ENCODE measurements around the gene ATP9B. TPM values are rescaled to one million over a fixed set of nuclear protein-coding genes. Genes with fewer than 3 reads are reported as not detected.

The ATP9B gene
- total RNA-seq, 1 experiment from 2014 or later, result 25.5 TPM

DNA sequence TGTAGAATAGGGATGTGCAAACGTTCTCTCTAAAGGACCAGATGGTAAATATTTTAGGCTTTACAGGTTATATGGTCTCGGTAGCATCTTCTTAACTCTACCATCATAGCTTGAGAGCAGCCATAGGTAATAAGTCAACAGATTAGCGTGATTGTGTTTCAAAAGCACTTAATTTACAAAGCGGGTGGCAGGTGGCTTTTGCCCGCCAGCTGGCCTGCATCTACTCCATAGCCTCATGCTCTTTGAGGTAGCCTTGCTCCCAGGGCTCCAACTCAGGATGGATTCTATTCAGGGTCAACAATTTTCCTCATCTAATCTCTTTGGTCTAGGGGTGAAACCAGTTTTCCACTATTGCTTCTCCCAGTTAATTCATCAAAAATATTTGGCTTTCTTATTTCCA lies 5.0 kb upstream of the ATP9B start:
- intact Hi-C loops (cut with micrococcal nuclease), result no loop called here
- no peaks in the 10 kb centered on the region for H3K27me3 Mint-ChIP-seq (ENCODE audit: insufficient read depth, unreplicated experiment)
- H3K4me3 Mint-ChIP-seq (ENCODE audit: unreplicated experiment), result no peak overlapping the region
- H3K27ac Mint-ChIP-seq (ENCODE audit: low read depth, unreplicated experiment), result no peak overlapping the region
- no peaks in the 10 kb centered on the region for H3K36me3 Mint-ChIP-seq (ENCODE audit: insufficient read depth, unreplicated experiment)
- TF ChIP-seq, protein P1, sequence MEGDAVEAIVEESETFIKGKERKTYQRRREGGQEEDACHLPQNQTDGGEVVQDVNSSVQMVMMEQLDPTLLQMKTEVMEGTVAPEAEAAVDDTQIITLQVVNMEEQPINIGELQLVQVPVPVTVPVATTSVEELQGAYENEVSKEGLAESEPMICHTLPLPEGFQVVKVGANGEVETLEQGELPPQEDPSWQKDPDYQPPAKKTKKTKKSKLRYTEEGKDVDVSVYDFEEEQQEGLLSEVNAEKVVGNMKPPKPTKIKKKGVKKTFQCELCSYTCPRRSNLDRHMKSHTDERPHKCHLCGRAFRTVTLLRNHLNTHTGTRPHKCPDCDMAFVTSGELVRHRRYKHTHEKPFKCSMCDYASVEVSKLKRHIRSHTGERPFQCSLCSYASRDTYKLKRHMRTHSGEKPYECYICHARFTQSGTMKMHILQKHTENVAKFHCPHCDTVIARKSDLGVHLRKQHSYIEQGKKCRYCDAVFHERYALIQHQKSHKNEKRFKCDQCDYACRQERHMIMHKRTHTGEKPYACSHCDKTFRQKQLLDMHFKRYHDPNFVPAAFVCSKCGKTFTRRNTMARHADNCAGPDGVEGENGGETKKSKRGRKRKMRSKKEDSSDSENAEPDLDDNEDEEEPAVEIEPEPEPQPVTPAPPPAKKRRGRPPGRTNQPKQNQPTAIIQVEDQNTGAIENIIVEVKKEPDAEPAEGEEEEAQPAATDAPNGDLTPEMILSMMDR (IDR thresholded peaks at IDR 0.05; ENCODE audit: unreplicated experiment), result no peak
- no TSS peak for BruUV-seq (replicated peaks)
- H3K4me1 Mint-ChIP-seq (ENCODE audit: insufficient read depth, unreplicated experiment), result no peaks in the 10 kb centered on the region
- POLR2A ChIA-PET, result no interaction called here
- H3K9me3 Mint-ChIP-seq (ENCODE audit: unreplicated experiment), result peaks cover 23% of the 10 kb centered on the region
- CTCF ChIA-PET, result interaction anchor here (0.7 kb wide), 1 partner anchor 1239 kb away, joined by 3 read pairs; no protein-coding TSS in a partner anchor
- no peak for DNase-seq (ENCODE audit: unreplicated experiment)

DNA sequence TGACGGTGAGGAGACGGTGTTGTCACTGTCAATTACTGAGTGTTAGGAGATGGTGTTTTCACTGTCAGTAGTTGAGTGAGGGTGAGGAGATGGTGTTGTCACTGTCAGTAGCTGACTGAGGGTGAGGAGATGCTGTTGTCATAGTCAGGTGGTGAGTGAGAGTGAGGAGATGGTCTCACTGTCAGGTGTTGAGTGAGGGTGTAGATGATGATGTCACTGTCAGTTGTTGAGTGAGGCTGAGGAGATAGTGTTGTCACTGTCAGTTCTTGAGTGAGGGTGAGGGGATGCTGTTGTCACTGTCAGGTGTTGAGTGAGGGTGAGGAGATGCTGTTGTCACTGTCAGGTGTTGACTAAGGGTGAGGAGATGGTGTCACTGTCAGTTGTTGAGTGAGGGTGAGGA lies 3.4 kb upstream of the ATP9B start:
- Mint-ChIP-seq H3K36me3 (ENCODE audit: insufficient read depth, unreplicated experiment) (no peaks in the 10 kb centered on the region), H3K4me1 (ENCODE audit: insufficient read depth, unreplicated experiment) (no peaks in the 10 kb centered on the region), H3K27ac (ENCODE audit: low read depth, unreplicated experiment) (no peak overlapping the region), H3K9me3 (ENCODE audit: unreplicated experiment) (peaks cover 23% of the 10 kb centered on the region), H3K27me3 (ENCODE audit: insufficient read depth, unreplicated experiment) (no peaks in the 10 kb centered on the region), H3K4me3 (ENCODE audit: unreplicated experiment) (no peak overlapping the region)
- no TSS peak for BruUV-seq (replicated peaks)
- ChIA-PET POLR2A (no interaction called here), CTCF (no interaction called here)
- DNase-seq (ENCODE audit: unreplicated experiment), result no peak
- TF ChIP-seq, protein P1 (IDR thresholded peaks at IDR 0.05; ENCODE audit: unreplicated experiment), result no peak
- intact Hi-C loops (cut with micrococcal nuclease), result no loop called here

DNA sequence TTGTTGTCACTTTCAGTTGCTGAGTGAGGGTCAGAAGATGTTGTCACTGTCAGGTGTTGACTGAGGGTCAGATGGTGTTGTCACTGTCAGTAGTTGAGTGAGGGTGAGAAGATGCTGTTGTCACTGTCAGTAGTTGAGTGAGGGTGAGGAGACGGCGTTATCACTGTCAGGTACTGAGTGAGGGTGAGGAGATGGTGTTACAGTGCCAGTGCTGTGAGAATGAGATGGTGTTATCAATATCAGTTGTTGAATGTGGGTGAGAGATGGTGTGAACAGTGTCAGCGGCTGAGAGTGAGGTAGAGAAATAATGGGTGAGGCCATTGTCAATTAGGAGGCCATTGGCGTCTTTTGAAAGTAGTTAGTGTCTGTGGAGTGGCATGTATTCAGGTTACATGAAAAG lies 1.6 kb upstream of the ATP9B start:
- peak overlapping the region; percentile 17 for H3K4me3 Mint-ChIP-seq (ENCODE audit: unreplicated experiment)
- TF ChIP-seq, protein P1 (IDR thresholded peaks at IDR 0.05; ENCODE audit: unreplicated experiment), result no peak
- CTCF ChIA-PET, result no interaction called here
- intact Hi-C loops (cut with micrococcal nuclease), result no loop called here
- DNase-seq (ENCODE audit: unreplicated experiment), result no peak
- H3K4me1 Mint-ChIP-seq (ENCODE audit: insufficient read depth, unreplicated experiment), result no peaks in the 10 kb centered on the region
- H3K27me3 Mint-ChIP-seq (ENCODE audit: insufficient read depth, unreplicated experiment), result no peaks in the 10 kb centered on the region
- H3K9me3 Mint-ChIP-seq (ENCODE audit: unreplicated experiment), result peaks cover 23% of the 10 kb centered on the region
- POLR2A ChIA-PET, result no interaction called here
- no TSS peak for BruUV-seq (replicated peaks)
- H3K27ac Mint-ChIP-seq (ENCODE audit: low read depth, unreplicated experiment), result peak overlapping the region; percentile 8
- H3K36me3 Mint-ChIP-seq (ENCODE audit: insufficient read depth, unreplicated experiment), result no peaks in the 10 kb centered on the region

DNA sequence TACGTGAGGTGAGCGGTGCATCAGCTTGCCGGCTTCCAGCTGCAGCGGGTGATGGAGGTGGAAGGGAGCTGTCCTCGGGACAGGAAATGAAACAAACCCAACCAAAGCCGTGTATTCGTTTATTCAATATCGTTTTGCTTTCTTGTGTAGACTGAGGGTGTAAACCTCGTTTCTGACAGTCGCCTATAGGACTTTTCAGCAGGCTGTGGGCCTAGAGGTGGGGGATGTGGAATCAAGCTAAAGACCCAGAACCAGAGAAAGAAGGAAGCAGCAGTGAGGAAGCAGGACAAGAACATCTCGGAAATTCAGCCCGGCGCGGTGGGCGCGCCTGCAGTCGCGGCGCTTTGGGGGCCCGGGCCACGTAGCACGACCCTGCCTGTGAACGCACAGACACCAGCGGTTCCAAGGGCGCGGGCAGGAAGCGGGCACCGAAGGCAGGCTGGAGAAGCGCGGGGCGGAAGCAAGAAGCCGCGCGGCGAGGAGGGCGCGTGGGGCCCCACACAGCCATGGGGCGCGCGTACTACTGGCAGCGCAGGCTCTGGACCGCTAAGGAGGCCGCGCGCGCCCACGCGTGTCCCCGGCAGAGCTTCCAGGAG lies 755 bp upstream of the ATP9B start:
- TF ChIP-seq, protein P1 (IDR thresholded peaks at IDR 0.05; ENCODE audit: unreplicated experiment), result no peak
- CTCF ChIA-PET, result no interaction called here
- DNase-seq (ENCODE audit: unreplicated experiment), result no peak
- intact Hi-C loops (cut with micrococcal nuclease), result no loop called here
- Mint-ChIP-seq H3K27me3 (ENCODE audit: insufficient read depth, unreplicated experiment) (no peaks in the 10 kb centered on the region), H3K9me3 (ENCODE audit: unreplicated experiment) (peaks cover 23% of the 10 kb centered on the region), H3K4me1 (ENCODE audit: insufficient read depth, unreplicated experiment) (no peaks in the 10 kb centered on the region), H3K36me3 (ENCODE audit: insufficient read depth, unreplicated experiment) (peaks cover 4% of the 10 kb centered on the region), H3K27ac (ENCODE audit: low read depth, unreplicated experiment) (peak overlapping the region; percentile 8), H3K4me3 (ENCODE audit: unreplicated experiment) (peak overlapping the region; percentile 17)
- POLR2A ChIA-PET, result interaction anchor here (0.6 to 1.1 kb wide), 3 partner anchors 22 to 87 kb away, joined by 3 to 4 read pairs (median 3); no protein-coding TSS in a partner anchor
- BruUV-seq (replicated peaks), result TSS peak; percentile 78
